HCT116 (cell line): Measurements from ENCODE around the gene ARHGAP18. TPM values are rescaled to one million over a fixed set of nuclear protein-coding genes. Genes with fewer than 3 reads are reported as not detected.

Experiments
- ATAC-seq: fragments of 200-7000 bp; cut with Tn5 transposase; 2 replicates; pipeline ENCODE4 v1.9.1; 2020; ENCODE audit warnings: mild to moderate bottlenecking, moderate library complexity
- BruUV-seq: library from RNA; stranded (reverse); fragments of 400-500 nt; replicated peaks from 2 replicates; lab custom pipeline; 2021; lab: Mats Ljungman, UMichigan
- CTCF ChIA-PET: fragments of 300-600 bp; sonication (Branson Sonifier 250); formaldehyde crosslinking; loops from one replicate; lab custom pipeline; 2021; ENCODE audit warnings: antibody characterized with exemption; lab: Charles Lee
- POLR2A ChIA-PET: fragments of 300-600, 350-600 bp; sonication (Branson Sonifier 250); formaldehyde crosslinking; loops from one replicate; lab custom pipeline; 2021; ENCODE audit warnings: antibody characterized with exemption; lab: Charles Lee
- RAD21 ChIA-PET, 2 experiments: fragments of 300-600 bp; sonication (Branson Sonifier 250); formaldehyde crosslinking; loops; one replicate each; lab custom pipeline; 2023; ENCODE audit warnings: low total read pairs in 2 of 2; ENCODE audit not compliant: uncharacterized antibody in 2 of 2, unreplicated experiment in 2 of 2, low non-redundant PET in 1 of 2; lab: Charles Lee
- DNase-seq: peaks from one replicate; pipeline ENCODE4 v3.0.0-alpha.2; 2010; ENCODE audit warnings: low read depth, low spot score
- H2AFZ ChIP-seq: fragments of 200-600 bp; shearing (Covaris generic), sonication (generic); 2 replicates; pipeline ENCODE4 v1.6.1; 2017; ENCODE audit warnings: low read depth, mixed run types, mixed read lengths, antibody characterized with exemption, low read length; ENCODE audit not compliant: poor library complexity, severe bottlenecking
- H3K27ac ChIP-seq: 2 replicates; pipeline ENCODE4 v1.5.1; 2012; ENCODE audit warnings: low read depth, low read length
- H3K27me3 ChIP-seq: fragments of 200-600 bp; sonication (generic); 2 replicates; pipeline ENCODE4 v1.6.1; 2016; ENCODE audit warnings: mixed run types, low read length, mixed read lengths; ENCODE audit not compliant: insufficient read depth
- H3K36me3 ChIP-seq, 2 experiments: fragments of 200-500 bp in 1 of 2; fragments of 200-600 bp in 1 of 2; sonication (Bioruptor generic) in 1 of 2; sonication (generic) in 1 of 2; 2 replicates each; pipeline versions ENCODE4 v1.5.1 to v1.6.1; 2014 to 2016; ENCODE audit warnings: low read length in 2 of 2, inconsistent platforms in 1 of 2, mixed read lengths in 1 of 2, mixed run types in 1 of 2; ENCODE audit not compliant: insufficient read depth in 2 of 2, control insufficient read depth in 1 of 2
- H3K4me1 ChIP-seq, 2 experiments: fragments of 200-600 bp in 1 of 2; sonication (generic) in 1 of 2; 2 replicates each; pipeline versions ENCODE4 v1.5.1 to v1.6.1; 2012 to 2017; ENCODE audit warnings: low read length in 2 of 2, inconsistent platforms in 1 of 2, mild to moderate bottlenecking in 1 of 2, mixed read lengths in 1 of 2, mixed run types in 1 of 2, moderate library complexity in 1 of 2; ENCODE audit not compliant: insufficient read depth in 2 of 2, control insufficient read depth in 1 of 2
- H3K4me2 ChIP-seq: fragments of 200-600 bp; sonication (generic); 2 replicates; pipeline ENCODE4 v1.6.1; 2017; ENCODE audit warnings: mixed run types, low read length, mixed read lengths
- H3K4me3 ChIP-seq, 2 experiments: fragments of 200-600 bp in 1 of 2; sonication (generic) in 1 of 2; replicated peaks in 1 of 2; 2 replicates each; pipeline ENCODE4 v1.5.1; 2011 to 2016; ENCODE audit warnings: low read length in 2 of 2, control low read depth in 1 of 2, low read depth in 1 of 2, mild to moderate bottlenecking in 1 of 2, mixed read lengths in 1 of 2, mixed run types in 1 of 2
- H3K79me2 ChIP-seq: fragments of 200-600 bp; sonication (generic); 2 replicates; pipeline ENCODE4 v1.6.1; 2017; ENCODE audit warnings: mild to moderate bottlenecking, mixed run types, low read length, moderate library complexity, mixed read lengths; ENCODE audit not compliant: insufficient read depth
- H3K9ac ChIP-seq: fragments of 200-600 bp; sonication (generic); 2 replicates; pipeline ENCODE4 v1.6.1; 2016; ENCODE audit warnings: low read length, mixed read lengths
- H3K9me2 ChIP-seq: fragments of 200-600 bp; sonication (generic), shearing (Covaris generic); 2 replicates; pipeline ENCODE4 v1.6.1; 2017; ENCODE audit warnings: mixed run types, mild to moderate bottlenecking, moderate library complexity; ENCODE audit not compliant: insufficient read depth
- H3K9me3 ChIP-seq, 2 experiments: fragments of 200-500 bp in 1 of 2; fragments of 200-600 bp in 1 of 2; sonication (Bioruptor generic) in 1 of 2; sonication (generic) in 1 of 2; 2 replicates each; pipeline ENCODE4 v1.6.1; 2014 to 2017; ENCODE audit warnings: low read length in 2 of 2, mixed read lengths in 2 of 2, inconsistent platforms in 1 of 2, low read depth in 1 of 2, mild to moderate bottlenecking in 1 of 2, mixed run types in 1 of 2, moderate library complexity in 1 of 2; ENCODE audit not compliant: control insufficient read depth in 1 of 2, insufficient read depth in 1 of 2
- H4K20me1 ChIP-seq: fragments of 200-600 bp; sonication (generic), shearing (Covaris generic); 2 replicates; pipeline ENCODE4 v1.6.1; 2017; ENCODE audit warnings: mixed run types, mild to moderate bottlenecking, moderate library complexity; ENCODE audit not compliant: insufficient read depth
- CBX3 ChIP-seq: IDR thresholded peaks from 2 replicates; pipeline ENCODE4 v1.6.1; 2012; ENCODE audit warnings: low read depth
- EGR1 ChIP-seq: IDR thresholded peaks from 2 replicates; pipeline ENCODE4 v1.6.1; 2012; ENCODE audit warnings: low read depth
- ELF1 ChIP-seq: IDR thresholded peaks from 2 replicates; pipeline ENCODE4 v1.6.1; 2012; ENCODE audit warnings: low read depth, borderline replicate concordance
- EZH2 ChIP-seq: fragments of 200-600 bp; sonication (generic); IDR thresholded peaks from 2 replicates; pipeline ENCODE4 v1.6.1; 2017; ENCODE audit warnings: antibody characterized with exemption, mixed run types
- FOSL1 ChIP-seq: IDR thresholded peaks from 2 replicates; pipeline ENCODE4 v1.6.1; 2012; ENCODE audit warnings: low read depth
- JUND ChIP-seq: IDR thresholded peaks from 2 replicates; pipeline ENCODE4 v1.6.1; 2012
- POLR2A ChIP-seq: IDR thresholded peaks from 2 replicates; pipeline ENCODE4 v1.7.0; 2011; ENCODE audit warnings: borderline replicate concordance; ENCODE audit not compliant: insufficient read depth, insufficient read length; ENCODE audit errors: extremely low read depth
- POLR2AphosphoS5 ChIP-seq: IDR thresholded peaks from 2 replicates; pipeline ENCODE4 v1.6.1; 2011; ENCODE audit warnings: mild to moderate bottlenecking, low read depth, low read length, moderate library complexity
- SIN3A ChIP-seq: IDR thresholded peaks from 2 replicates; pipeline ENCODE4 v1.6.1; 2012; ENCODE audit warnings: low read depth
- SP1 ChIP-seq: IDR thresholded peaks from 2 replicates; pipeline ENCODE4 v1.6.1; 2012; ENCODE audit warnings: low read depth
- SRF ChIP-seq: IDR thresholded peaks from 2 replicates; pipeline ENCODE4 v1.6.1; 2012; ENCODE audit warnings: low read depth
- TCF7L2 ChIP-seq: IDR thresholded peaks from 2 replicates; pipeline ENCODE4 v1.7.0; 2011; ENCODE audit warnings: borderline replicate concordance, inconsistent platforms; ENCODE audit not compliant: insufficient read depth, insufficient read length; ENCODE audit errors: extremely low read depth
- YY1 ChIP-seq: IDR thresholded peaks from 2 replicates; pipeline ENCODE4 v1.6.1; 2011; ENCODE audit warnings: low read length, low read depth, moderate library complexity, mild to moderate bottlenecking; ENCODE audit not compliant: insufficient replicate concordance; ENCODE audit errors: extremely low read depth
- ZFX ChIP-seq: fragments of 450-650 bp; IDR thresholded peaks from 2 replicates; pipeline ENCODE4 v1.6.1; 2017
- ZNF274 ChIP-seq: fragments of 200-500 bp; sonication (Bioruptor generic); IDR thresholded peaks from 2 replicates; pipeline ENCODE4 v1.6.1; 2014; ENCODE audit warnings: mild to moderate bottlenecking, low read depth, low read length, inconsistent platforms
- intact Hi-C: fragments of 100-400 bp; cut with micrococcal nuclease; formaldehyde crosslinking; loops from 2 replicates; pipeline ENCODE4 v1.10.0; 2022
- total RNA-seq: library from RNA; stranded (reverse); gene quantifications from one replicate; pipeline ENCODE4 v1.2.1, GENCODE V29; 2021; ENCODE audit not compliant: unreplicated experiment
- TF ChIP-seq, protein P1 (sequence below): IDR thresholded peaks from 2 replicates; pipeline ENCODE4 v1.6.1; 2011; ENCODE audit warnings: mild to moderate bottlenecking, low read length, moderate library complexity; ENCODE audit not compliant: insufficient replicate concordance; ENCODE audit errors: extremely low read depth
- TF ChIP-seq, protein P2 (sequence below), 3 experiments: fragments of 200-600 bp in 1 of 3; sonication (generic) in 1 of 3; IDR thresholded peaks in 2 of 3; conservative IDR thresholded peaks in 1 of 3; 2 replicates each; pipeline ENCODE4 v1.5.1; 2012 to 2017; ENCODE audit warnings: low read depth in 2 of 3, low read length in 2 of 3, antibody characterized with exemption in 1 of 3, borderline replicate concordance in 1 of 3, control low read depth in 1 of 3, mild to moderate bottlenecking in 1 of 3, mixed read lengths in 1 of 3, mixed run types in 1 of 3, moderate library complexity in 1 of 3; ENCODE audit not compliant: insufficient read depth in 1 of 3
- TF ChIP-seq, protein P3 (sequence below): IDR thresholded peaks from 2 replicates; pipeline ENCODE4 v1.6.1; 2012
- TF ChIP-seq, protein P4 (sequence below): IDR thresholded peaks from 2 replicates; pipeline ENCODE4 v1.6.1; 2012
- TF ChIP-seq, protein P5 (sequence below): IDR thresholded peaks from 2 replicates; pipeline ENCODE4 v1.6.1; 2012; ENCODE audit warnings: low read depth

ARHGAP18 gene
- total RNA-seq, 1 experiment from 2014 or later = 70.3 TPM

DNA sequence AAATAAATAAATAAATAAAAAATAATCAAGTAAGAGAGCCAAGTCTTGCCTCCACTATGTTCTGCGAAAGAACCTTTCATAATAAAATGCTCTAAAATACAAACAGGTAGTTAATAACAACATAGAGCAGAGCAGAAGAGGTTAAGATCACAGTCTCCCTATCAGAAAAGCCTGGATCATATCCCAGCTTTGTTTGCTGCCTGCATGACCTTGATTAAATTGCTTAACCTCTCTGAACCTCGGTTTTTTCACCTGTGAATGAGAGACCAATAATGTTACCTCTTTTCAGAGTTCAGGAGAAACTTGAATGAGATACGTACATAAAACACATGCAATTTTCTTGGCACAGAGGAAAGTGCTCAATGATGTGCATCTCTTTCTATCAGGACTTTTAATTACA lies 44.4 kb downstream of the ARHGAP18 start:
- BruUV-seq = no TSS peak
- DNase-seq = no peak
- Histone ChIP-seq H2AFZ (no peak overlapping the region), H3K4me3 (no peak overlapping the region), H3K9me3 (no peaks in the 10 kb centered on the region), H3K27ac (peak overlapping the region; percentile 87; the same call in 1 of the 2 replicates), H3K4me2 (no peak overlapping the region), H3K79me2 (peaks cover 78% of the 10 kb centered on the region), H3K27me3 (no peaks in the 10 kb centered on the region), H3K9me2 (no peaks in the 10 kb centered on the region), H3K4me1 (peaks cover 81 to 94% of the 10 kb centered on the region in 2 experiments), H4K20me1 (no peaks in the 10 kb centered on the region), H3K36me3 (no peaks in the 10 kb centered on the region), H3K9ac (no peak overlapping the region)
- RAD21 ChIA-PET = interaction anchor here in 1 of 2 experiments (1.1 kb wide), 1 partner anchor 67 kb away, joined by 3 read pairs; no protein-coding TSS in a partner anchor
- TF ChIP-seq CBX3 = no peak
- TF ChIP-seq, protein P1, sequence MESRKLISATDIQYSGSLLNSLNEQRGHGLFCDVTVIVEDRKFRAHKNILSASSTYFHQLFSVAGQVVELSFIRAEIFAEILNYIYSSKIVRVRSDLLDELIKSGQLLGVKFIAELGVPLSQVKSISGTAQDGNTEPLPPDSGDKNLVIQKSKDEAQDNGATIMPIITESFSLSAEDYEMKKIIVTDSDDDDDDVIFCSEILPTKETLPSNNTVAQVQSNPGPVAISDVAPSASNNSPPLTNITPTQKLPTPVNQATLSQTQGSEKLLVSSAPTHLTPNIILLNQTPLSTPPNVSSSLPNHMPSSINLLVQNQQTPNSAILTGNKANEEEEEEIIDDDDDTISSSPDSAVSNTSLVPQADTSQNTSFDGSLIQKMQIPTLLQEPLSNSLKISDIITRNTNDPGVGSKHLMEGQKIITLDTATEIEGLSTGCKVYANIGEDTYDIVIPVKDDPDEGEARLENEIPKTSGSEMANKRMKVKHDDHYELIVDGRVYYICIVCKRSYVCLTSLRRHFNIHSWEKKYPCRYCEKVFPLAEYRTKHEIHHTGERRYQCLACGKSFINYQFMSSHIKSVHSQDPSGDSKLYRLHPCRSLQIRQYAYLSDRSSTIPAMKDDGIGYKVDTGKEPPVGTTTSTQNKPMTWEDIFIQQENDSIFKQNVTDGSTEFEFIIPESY = no peak
- no peak for TF ChIP-seq SIN3A
- TF ChIP-seq SP1 = no peak
- no peak for TF ChIP-seq TCF7L2
- TF ChIP-seq SRF = no peak
- TF ChIP-seq POLR2A = no peak
- TF ChIP-seq ZFX = no peak
- TF ChIP-seq, protein P2, sequence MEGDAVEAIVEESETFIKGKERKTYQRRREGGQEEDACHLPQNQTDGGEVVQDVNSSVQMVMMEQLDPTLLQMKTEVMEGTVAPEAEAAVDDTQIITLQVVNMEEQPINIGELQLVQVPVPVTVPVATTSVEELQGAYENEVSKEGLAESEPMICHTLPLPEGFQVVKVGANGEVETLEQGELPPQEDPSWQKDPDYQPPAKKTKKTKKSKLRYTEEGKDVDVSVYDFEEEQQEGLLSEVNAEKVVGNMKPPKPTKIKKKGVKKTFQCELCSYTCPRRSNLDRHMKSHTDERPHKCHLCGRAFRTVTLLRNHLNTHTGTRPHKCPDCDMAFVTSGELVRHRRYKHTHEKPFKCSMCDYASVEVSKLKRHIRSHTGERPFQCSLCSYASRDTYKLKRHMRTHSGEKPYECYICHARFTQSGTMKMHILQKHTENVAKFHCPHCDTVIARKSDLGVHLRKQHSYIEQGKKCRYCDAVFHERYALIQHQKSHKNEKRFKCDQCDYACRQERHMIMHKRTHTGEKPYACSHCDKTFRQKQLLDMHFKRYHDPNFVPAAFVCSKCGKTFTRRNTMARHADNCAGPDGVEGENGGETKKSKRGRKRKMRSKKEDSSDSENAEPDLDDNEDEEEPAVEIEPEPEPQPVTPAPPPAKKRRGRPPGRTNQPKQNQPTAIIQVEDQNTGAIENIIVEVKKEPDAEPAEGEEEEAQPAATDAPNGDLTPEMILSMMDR (IDR thresholded peaks at IDR 0.05 in 2 of 3, conservative IDR thresholded peaks at IDR 0.05 in 1 of 3; ENCODE audit: borderline replicate concordance in 1 of 3, insufficient read depth in 1 of 3, low read depth in 2 of 3, low read length in 2 of 3) = no peak
- TF ChIP-seq EZH2 = no peak
- no peak for TF ChIP-seq ZNF274
- TF ChIP-seq, protein P3, sequence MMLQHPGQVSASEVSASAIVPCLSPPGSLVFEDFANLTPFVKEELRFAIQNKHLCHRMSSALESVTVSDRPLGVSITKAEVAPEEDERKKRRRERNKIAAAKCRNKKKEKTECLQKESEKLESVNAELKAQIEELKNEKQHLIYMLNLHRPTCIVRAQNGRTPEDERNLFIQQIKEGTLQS = no peak
- TF ChIP-seq FOSL1 = no peak
- TF ChIP-seq ELF1 = no peak
- TF ChIP-seq EGR1 = no peak
- no peak for TF ChIP-seq POLR2AphosphoS5
- TF ChIP-seq JUND = no peak
- TF ChIP-seq, protein P4, sequence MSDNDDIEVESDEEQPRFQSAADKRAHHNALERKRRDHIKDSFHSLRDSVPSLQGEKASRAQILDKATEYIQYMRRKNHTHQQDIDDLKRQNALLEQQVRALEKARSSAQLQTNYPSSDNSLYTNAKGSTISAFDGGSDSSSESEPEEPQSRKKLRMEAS = no peak
- no peak for TF ChIP-seq YY1
- TF ChIP-seq, protein P5, sequence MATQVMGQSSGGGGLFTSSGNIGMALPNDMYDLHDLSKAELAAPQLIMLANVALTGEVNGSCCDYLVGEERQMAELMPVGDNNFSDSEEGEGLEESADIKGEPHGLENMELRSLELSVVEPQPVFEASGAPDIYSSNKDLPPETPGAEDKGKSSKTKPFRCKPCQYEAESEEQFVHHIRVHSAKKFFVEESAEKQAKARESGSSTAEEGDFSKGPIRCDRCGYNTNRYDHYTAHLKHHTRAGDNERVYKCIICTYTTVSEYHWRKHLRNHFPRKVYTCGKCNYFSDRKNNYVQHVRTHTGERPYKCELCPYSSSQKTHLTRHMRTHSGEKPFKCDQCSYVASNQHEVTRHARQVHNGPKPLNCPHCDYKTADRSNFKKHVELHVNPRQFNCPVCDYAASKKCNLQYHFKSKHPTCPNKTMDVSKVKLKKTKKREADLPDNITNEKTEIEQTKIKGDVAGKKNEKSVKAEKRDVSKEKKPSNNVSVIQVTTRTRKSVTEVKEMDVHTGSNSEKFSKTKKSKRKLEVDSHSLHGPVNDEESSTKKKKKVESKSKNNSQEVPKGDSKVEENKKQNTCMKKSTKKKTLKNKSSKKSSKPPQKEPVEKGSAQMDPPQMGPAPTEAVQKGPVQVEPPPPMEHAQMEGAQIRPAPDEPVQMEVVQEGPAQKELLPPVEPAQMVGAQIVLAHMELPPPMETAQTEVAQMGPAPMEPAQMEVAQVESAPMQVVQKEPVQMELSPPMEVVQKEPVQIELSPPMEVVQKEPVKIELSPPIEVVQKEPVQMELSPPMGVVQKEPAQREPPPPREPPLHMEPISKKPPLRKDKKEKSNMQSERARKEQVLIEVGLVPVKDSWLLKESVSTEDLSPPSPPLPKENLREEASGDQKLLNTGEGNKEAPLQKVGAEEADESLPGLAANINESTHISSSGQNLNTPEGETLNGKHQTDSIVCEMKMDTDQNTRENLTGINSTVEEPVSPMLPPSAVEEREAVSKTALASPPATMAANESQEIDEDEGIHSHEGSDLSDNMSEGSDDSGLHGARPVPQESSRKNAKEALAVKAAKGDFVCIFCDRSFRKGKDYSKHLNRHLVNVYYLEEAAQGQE = no peak
- no peak for ATAC-seq
- CTCF ChIA-PET = interaction anchor here (0.7 to 0.8 kb wide), 2 partner anchors 67 to 68 kb away, joined by 3 read pairs; no protein-coding TSS in a partner anchor
- POLR2A ChIA-PET = interaction anchor here (1.1 kb wide), 1 partner anchor 12 kb away, joined by 4 read pairs; no protein-coding TSS in a partner anchor
- intact Hi-C loops = loop anchor here (5.0 kb wide), 1 partner anchor 168 kb away; no protein-coding TSS in a partner anchor
